Neuronal stem cell (in vitro differentiated cells): ENCODE data around the gene BHLHE40.
A peak's percentile ranks its signal among the peaks of the same experiment; 100 is the strongest.

ENCODE experiments used
- DNase-seq: peaks from one replicate; pipeline ENCODE4 v3.0.0-alpha.2; 2013; ENCODE audit warnings: low spot score
- H2AFZ ChIP-seq: one replicate; pipeline ENCODE4 v1.6.1; 2013; ENCODE audit warnings: mild to moderate bottlenecking, low read length, inconsistent platforms
- H2AK5ac ChIP-seq: 2 replicates; pipeline ENCODE4 v1.6.1; 2013; ENCODE audit warnings: low read depth, mild to moderate bottlenecking, inconsistent platforms, low read length, moderate library complexity, mixed read lengths
- H2BK120ac ChIP-seq: 2 replicates; pipeline ENCODE4 v1.6.1; 2013; ENCODE audit warnings: low read depth, mild to moderate bottlenecking, inconsistent platforms, low read length, moderate library complexity, mixed read lengths
- H2BK12ac ChIP-seq: one replicate; pipeline ENCODE4 v1.6.1; 2013; ENCODE audit warnings: low read length, inconsistent platforms
- H2BK15ac ChIP-seq: 2 replicates; pipeline ENCODE4 v1.6.1; 2013; ENCODE audit warnings: mild to moderate bottlenecking, low read length, inconsistent platforms, mixed read lengths
- H2BK5ac ChIP-seq: one replicate; pipeline ENCODE4 v1.6.1; 2013; ENCODE audit warnings: inconsistent platforms, mild to moderate bottlenecking, low read length, moderate library complexity
- H3K14ac ChIP-seq: one replicate; pipeline ENCODE4 v1.6.1; 2013; ENCODE audit warnings: low read length, inconsistent platforms
- H3K18ac ChIP-seq: 2 replicates; pipeline ENCODE4 v1.6.1; 2013; ENCODE audit warnings: low read length, inconsistent platforms
- H3K23ac ChIP-seq: 2 replicates; pipeline ENCODE4 v1.6.1; 2013; ENCODE audit warnings: low read depth, mild to moderate bottlenecking, mixed read lengths, low read length, inconsistent platforms; ENCODE audit not compliant: poor library complexity
- H3K27ac ChIP-seq: replicated peaks from 3 replicates; pipeline ENCODE4 v1.5.1; 2013; ENCODE audit warnings: low read length, inconsistent platforms
- H3K27me3 ChIP-seq, 3 experiments: 2 replicates each; pipeline ENCODE4 v1.6.1; 2013; ENCODE audit warnings: low read length in 3 of 3, mild to moderate bottlenecking in 2 of 3, inconsistent platforms in 1 of 3, low read depth in 1 of 3, mixed read lengths in 1 of 3, moderate library complexity in 1 of 3; ENCODE audit not compliant: control insufficient read depth in 3 of 3, insufficient read depth in 3 of 3
- H3K36me3 ChIP-seq, 2 donors: replicated peaks in 1 of 2; 2 replicates each; pipeline ENCODE4 v1.6.1; 2013; ENCODE audit warnings: low read length in 2 of 2; ENCODE audit not compliant: control insufficient read depth in 2 of 2, insufficient read depth in 2 of 2
- H3K4ac ChIP-seq: 2 replicates; pipeline ENCODE4 v1.6.1; 2013; ENCODE audit warnings: inconsistent platforms, mild to moderate bottlenecking, low read length, moderate library complexity
- H3K4me1 ChIP-seq, 2 donors: 1 replicate in 1 of 2; 2 replicates in 1 of 2; pipeline ENCODE4 v1.6.1; 2013; ENCODE audit warnings: low read length in 2 of 2, low read depth in 1 of 2; ENCODE audit not compliant: control insufficient read depth in 2 of 2, insufficient read depth in 1 of 2
- H3K4me2 ChIP-seq: one replicate; pipeline ENCODE4 v1.6.1; 2013; ENCODE audit warnings: mild to moderate bottlenecking, low read length, inconsistent platforms; ENCODE audit not compliant: insufficient read depth, poor library complexity, severe bottlenecking
- H3K4me3 ChIP-seq, 2 donors: 2 replicates each; pipeline ENCODE4 v1.5.1; 2013; ENCODE audit warnings: low read length in 2 of 2, mild to moderate bottlenecking in 2 of 2, inconsistent platforms in 1 of 2, moderate library complexity in 1 of 2
- H3K79me1 ChIP-seq: one replicate; pipeline ENCODE4 v1.6.1; 2013; ENCODE audit warnings: low read depth, mild to moderate bottlenecking, inconsistent platforms, low read length, moderate library complexity
- H3K9ac ChIP-seq: one replicate; pipeline ENCODE4 v1.6.1; 2013; ENCODE audit warnings: mild to moderate bottlenecking, low read depth, low read length, inconsistent platforms; ENCODE audit not compliant: poor library complexity
- H3K9me3 ChIP-seq, 2 donors: replicated peaks in 1 of 2; 2 replicates each; pipeline versions ENCODE3 to v1.6.1; 2013; ENCODE audit warnings: low read length in 2 of 2, mild to moderate bottlenecking in 2 of 2, inconsistent platforms in 1 of 2, low read depth in 1 of 2, mixed read lengths in 1 of 2, moderate library complexity in 1 of 2; ENCODE audit not compliant: control insufficient read depth in 2 of 2, insufficient read depth in 1 of 2
- H4K8ac ChIP-seq: one replicate; pipeline ENCODE4 v1.6.1; 2013; ENCODE audit warnings: low read depth, mild to moderate bottlenecking, inconsistent platforms, low read length, moderate library complexity
- H4K91ac ChIP-seq: one replicate; pipeline ENCODE4 v1.6.1; 2013; ENCODE audit warnings: low read length, low read depth, mild to moderate bottlenecking, inconsistent platforms; ENCODE audit not compliant: poor library complexity
- WGBS, 2 donors: extraction: QIAGEN DNeasy Blood & Tissue Kit; methylation state at CpG; one replicate each; pipeline ENCODE4 v1.1.7; 2013; ENCODE audit warnings: missing lambda C conversion rate in 2 of 2, mixed read lengths in 1 of 2; ENCODE audit not compliant: insufficient read length in 2 of 2, insufficient replicate concordance in 1 of 2; ENCODE audit errors: extremely low coverage in 2 of 2; 5-methylcytosine and 5-hydroxymethylcytosine counted together

Gene BHLHE40

GRCh38 chr3:4972652-4973643 lies 6.3 kb upstream of the BHLHE40 start:
- H3K36me3 ChIP-seq, result no peaks in the 10 kb centered on the region
- H3K18ac ChIP-seq, result no peak overlapping the region
- H2AFZ ChIP-seq, result no peak overlapping the region
- H3K27me3 ChIP-seq, result peaks cover 4 to 20% (median 20%) of the 10 kb centered on the region in 3 experiments
- H2BK15ac ChIP-seq, result no peak overlapping the region
- no peak overlapping the region for H3K4me3 ChIP-seq
- H2BK120ac ChIP-seq, result no peak overlapping the region
- no peak overlapping the region for H4K8ac ChIP-seq
- no peaks in the 10 kb centered on the region for H3K79me1 ChIP-seq
- no peak overlapping the region for H3K4ac ChIP-seq
- H4K91ac ChIP-seq, result no peak overlapping the region
- no peak overlapping the region for H3K27ac ChIP-seq
- H3K23ac ChIP-seq, result no peak overlapping the region
- no peak overlapping the region for H2BK12ac ChIP-seq
- no peak overlapping the region for H3K4me2 ChIP-seq
- H3K9ac ChIP-seq, result no peak overlapping the region
- no CpG with 5 or more reads among the region's 9 CpGs for whole genome bisulfite sequencing, 2 donors
- no peaks in the 10 kb centered on the region for H3K9me3 ChIP-seq
- no peak overlapping the region for H2AK5ac ChIP-seq
- DNase-seq, result no peak
- H3K14ac ChIP-seq, result no peak overlapping the region
- H3K4me1 ChIP-seq, result peaks cover 6% of the 10 kb centered on the region in 2 donors
- H2BK5ac ChIP-seq, result no peak overlapping the region

GRCh38 chr3:4974154-4974553 lies 5.1 kb upstream of the BHLHE40 start:
- no peak overlapping the region for H3K4me2 ChIP-seq

GRCh38 chr3:4976109-4976508 lies 3.1 kb upstream of the BHLHE40 start:
- no peak overlapping the region for H2AK5ac ChIP-seq
- no peak overlapping the region for H2BK15ac ChIP-seq
- no peak overlapping the region for H3K9ac ChIP-seq
- no peak overlapping the region for H3K23ac ChIP-seq
- H4K8ac ChIP-seq, result no peak overlapping the region
- peak overlapping the region; percentile 3 for H2AFZ ChIP-seq
- H3K27me3 ChIP-seq, result peaks cover 21 to 45% (median 40%) of the 10 kb centered on the region in 3 experiments
- peaks cover 2% of the 10 kb centered on the region for H3K79me1 ChIP-seq
- no peak overlapping the region for H3K4me3 ChIP-seq
- H2BK12ac ChIP-seq, result no peak overlapping the region
- whole genome bisulfite sequencing, 2 donors, result no CpG with 5 or more reads among the region's 4 CpGs
- no peaks in the 10 kb centered on the region for H3K9me3 ChIP-seq
- peaks cover 10 to 18% of the 10 kb centered on the region in 2 donors for H3K4me1 ChIP-seq
- H3K14ac ChIP-seq, result no peak overlapping the region
- no peak overlapping the region for H3K18ac ChIP-seq
- no peak overlapping the region for H3K4ac ChIP-seq
- no peak overlapping the region for H3K27ac ChIP-seq
- DNase-seq, result no peak
- H2BK5ac ChIP-seq, result no peak overlapping the region
- no peak overlapping the region for H4K91ac ChIP-seq
- H3K36me3 ChIP-seq, result no peaks in the 10 kb centered on the region
- H2BK120ac ChIP-seq, result no peak overlapping the region
- no peak overlapping the region for H3K4me2 ChIP-seq

More at GRCh38 chr3:4974154-4974553, 5.1 kb upstream of the BHLHE40 start:
- H3K27me3 ChIP-seq, result peaks cover 8 to 28% (median 25%) of the 10 kb centered on the region in 3 experiments
- H3K9ac ChIP-seq, result no peak overlapping the region
- WGBS, 2 donors, result no CpG with 5 or more reads among the region's 2 CpGs
- no peak overlapping the region for H2BK15ac ChIP-seq
- no peak for DNase-seq
- H2AFZ ChIP-seq, result no peak overlapping the region
- no peak overlapping the region for H2BK12ac ChIP-seq
- H2AK5ac ChIP-seq, result no peak overlapping the region
- H2BK120ac ChIP-seq, result no peak overlapping the region
- H2BK5ac ChIP-seq, result no peak overlapping the region
- no peak overlapping the region for H3K14ac ChIP-seq
- H3K4me3 ChIP-seq, result no peak overlapping the region
- no peak overlapping the region for H3K23ac ChIP-seq
- H4K8ac ChIP-seq, result no peak overlapping the region
- no peak overlapping the region for H3K18ac ChIP-seq
- H3K4me1 ChIP-seq, result peaks cover 7 to 10% of the 10 kb centered on the region in 2 donors
- H4K91ac ChIP-seq, result no peak overlapping the region
- no peak overlapping the region for H3K4ac ChIP-seq
- no peaks in the 10 kb centered on the region for H3K9me3 ChIP-seq
- no peaks in the 10 kb centered on the region for H3K79me1 ChIP-seq
- no peaks in the 10 kb centered on the region for H3K36me3 ChIP-seq
- H3K27ac ChIP-seq, result no peak overlapping the region
